ENCODE measurements around the gene TTC38. TPM values are rescaled to one million over a fixed set of nuclear protein-coding genes. Genes with fewer than 3 reads are reported as not detected.
"Not testable (repeated sequence)": the region's sequence is repeated elsewhere in the genome, so short reads cannot be mapped to it uniquely, and the experiment has no call there.

Gene TTC38
- total RNA-seq, 1 donor from 2014 or later = 51.4 TPM

DNA sequence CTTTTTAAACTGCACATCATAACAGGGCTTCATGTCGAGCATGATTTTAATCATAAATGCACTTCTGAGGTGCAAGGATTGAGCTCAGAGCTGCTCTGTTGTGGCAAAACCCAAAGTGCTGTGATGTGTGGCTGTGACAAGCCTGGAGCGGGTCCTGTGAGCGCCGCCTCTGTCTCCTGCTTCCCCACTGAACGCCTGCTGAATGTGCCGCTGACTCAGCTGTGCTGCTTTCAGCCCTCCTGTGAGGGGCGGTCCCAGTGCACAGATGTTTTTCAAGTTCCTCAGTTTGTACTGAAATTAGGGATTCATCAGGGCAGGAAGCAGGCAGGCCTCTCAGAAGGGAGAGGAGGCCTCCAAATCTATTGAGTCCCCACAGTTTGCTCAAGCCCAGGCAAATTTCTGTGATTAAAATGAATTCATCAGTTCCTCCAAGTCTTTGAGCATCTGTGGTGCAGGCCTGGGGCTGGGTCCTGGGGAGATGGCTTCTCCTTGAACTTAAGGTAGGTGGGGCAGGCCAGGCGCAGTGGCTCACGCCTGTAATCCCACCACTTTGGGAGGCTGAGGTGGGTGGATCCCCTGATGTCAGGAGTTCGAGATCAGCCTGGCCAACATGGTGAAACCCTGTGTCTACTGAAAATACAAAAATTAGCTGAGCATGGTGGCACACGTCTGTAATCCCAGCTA, 25.9 kb downstream of the TTC38 start:
- no peak for DNase-seq (ENCODE audit: extremely low read depth, low read depth, low spot score)

DNA sequence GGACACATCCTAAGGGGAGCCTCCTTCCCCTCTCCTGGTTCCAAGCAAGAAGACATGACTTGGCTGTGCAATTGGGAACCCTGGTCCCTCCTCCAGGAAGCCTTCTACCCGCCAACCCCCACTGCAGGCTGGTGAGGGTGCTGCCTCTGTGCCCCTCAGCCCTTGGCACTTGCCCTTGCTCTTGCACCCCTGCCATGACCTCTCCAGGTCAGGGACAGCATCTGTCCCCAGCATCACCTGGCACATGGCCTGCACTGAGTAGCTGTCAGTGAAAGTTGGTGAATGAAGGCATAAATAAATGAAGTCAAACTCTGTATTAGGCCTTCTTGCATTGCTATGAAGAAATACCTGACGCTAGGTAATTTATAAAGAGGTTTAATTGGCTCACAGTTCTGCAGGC, 27.0 kb downstream of the TTC38 start:
- no peak for DNase-seq (ENCODE audit: extremely low read depth, low read depth, low spot score)

DNA sequence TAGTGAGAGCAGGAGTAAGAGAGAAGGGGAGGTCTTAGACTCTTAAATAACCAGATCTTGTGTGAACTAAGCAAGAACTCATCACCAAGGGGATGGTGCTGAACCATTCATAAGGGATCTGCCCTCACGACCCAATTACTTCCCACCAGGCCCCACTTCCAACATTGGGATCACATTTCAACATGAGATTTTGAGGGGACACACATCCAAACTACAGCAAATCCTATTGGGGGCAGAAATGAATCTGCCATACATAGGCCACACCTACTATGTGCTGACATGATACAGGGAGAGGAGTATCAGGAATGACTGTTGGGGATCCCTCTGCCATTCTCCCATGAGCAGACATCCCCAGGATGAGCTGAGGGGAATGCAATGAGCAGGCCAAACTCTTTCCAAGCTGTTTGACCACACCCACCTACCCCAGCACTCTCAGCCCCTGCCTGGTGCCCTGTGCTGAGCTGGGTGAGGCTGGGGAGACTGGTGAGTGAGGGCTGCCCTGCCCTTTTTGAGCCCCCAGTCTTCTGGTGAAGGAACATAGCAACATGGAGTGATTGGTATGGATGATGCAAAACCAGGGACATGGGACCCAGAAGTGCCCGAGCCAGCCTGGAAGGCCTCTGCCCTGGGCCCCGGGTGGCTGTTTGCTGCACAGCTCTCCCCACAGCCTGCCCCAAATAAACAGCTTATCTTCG, 27.6 kb downstream of the TTC38 start:
- DNase-seq (ENCODE audit: extremely low read depth, low read depth, low spot score) = no peak

DNA sequence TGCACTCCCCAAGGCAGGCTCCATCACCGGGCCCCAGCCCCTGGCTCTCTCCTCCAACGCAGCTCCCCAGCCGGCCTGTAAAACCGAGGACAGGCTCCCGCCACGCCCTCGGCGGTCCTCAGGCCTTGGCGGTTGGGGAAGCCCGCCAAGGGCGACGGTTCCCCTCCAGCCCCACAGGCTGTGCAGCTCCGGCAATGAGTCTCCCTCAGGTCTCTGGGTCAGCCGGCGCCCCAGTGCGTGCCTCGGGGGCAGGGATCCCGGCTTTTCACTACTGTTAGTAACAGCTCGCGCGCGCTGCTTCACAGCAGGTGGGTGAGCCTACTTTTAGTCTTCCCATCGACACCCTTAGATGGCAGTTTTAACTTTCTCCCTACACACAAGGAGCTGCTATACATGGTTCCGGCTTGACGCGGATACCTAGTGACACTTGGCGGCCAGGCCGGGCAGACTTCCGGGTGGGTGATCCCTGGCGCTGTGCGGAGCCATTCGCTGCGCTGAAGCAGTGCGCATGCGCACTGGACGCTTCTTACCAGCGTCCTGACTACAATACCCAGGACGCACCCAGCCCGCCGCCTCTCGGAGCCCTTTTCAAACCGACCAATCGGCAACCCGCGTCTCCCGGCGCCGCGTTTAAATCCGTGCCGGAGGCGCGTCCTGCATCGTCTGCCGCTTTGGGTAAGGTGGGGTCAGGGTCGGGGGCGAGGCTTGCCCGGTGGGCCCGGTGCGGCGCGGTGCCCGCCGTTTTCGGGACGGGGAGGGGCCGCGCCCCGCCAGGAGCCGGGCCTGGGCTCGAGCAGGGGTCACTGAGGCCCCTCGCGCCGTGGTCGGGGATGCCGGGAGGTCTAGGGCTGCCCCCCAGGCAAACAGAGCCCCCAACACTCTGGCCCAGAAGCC, 28.7 kb downstream of the TTC38 start, which contains the start of gene GTSE1:
Gene GTSE1, plus strand, starts transcription at position 614 of the 894 bp plus-strand sequence. CDS start 531 bp downstream, outside the sequence.
- DNase-seq (ENCODE audit: extremely low read depth, low read depth, low spot score) = peak; percentile 82

DNA sequence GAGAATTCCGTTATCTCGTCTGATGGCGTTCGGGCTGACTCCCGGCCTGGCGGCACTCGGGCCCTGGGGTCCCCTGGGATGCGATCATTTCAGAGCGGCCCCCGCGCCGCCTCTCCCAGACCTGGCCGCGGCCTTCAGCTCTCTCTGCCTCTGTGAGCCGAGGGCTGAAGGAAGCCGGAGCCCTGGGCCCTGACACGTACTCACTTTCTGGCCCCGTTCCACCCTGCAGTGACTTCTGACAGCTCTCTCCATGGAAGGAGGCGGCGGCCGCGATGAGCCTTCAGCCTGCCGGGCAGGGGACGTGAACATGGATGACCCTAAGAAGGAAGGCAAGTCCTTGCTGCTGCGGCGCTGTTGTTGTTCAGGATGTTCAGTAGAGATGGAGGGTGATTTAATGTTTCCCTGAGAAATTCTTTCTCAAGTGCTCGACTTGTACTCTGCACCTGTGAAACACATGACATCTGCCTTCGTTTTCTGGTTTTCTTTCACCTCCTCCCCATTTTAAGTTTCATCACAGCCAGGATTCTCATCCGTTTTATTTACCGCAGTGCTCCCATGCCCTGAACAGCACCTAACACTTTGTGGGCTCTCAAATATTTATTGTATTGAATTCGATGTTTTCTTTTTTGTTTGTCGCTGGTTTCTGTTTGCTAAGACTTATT, 29.5 kb downstream of the TTC38 start:
- DNase-seq (ENCODE audit: extremely low read depth, low read depth, low spot score) = no peak

DNA sequence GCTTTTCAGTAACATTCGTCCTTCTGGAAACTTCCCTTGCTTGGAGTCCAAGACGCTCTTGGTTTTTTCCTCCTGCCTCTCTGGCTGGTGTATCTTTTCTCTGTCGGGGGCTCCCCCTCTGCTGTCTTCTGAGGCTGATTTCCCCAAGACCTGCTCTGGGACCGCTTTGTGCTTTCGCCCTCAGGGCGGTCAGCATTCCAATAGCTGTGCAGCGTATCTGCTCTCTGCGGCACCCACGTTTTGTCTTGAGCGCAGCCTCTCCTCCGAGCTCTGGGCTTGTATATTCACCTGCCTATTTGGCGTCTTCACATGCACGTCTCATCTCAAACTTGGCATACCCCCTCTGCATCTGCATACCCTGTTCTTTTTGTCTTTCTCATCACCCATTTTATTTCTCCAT, 31.3 kb downstream of the TTC38 start:
- no peak for DNase-seq (ENCODE audit: extremely low read depth, low read depth, low spot score)

- no peak for DNase-seq (ENCODE audit: extremely low read depth, low read depth, low spot score)
Observed at GRCh38 chr22:46300491-46300890, 32.7 kb downstream of the TTC38 start.

GRCh38 chr22:46303347-46303965, 35.6 kb downstream of the TTC38 start:
- DNase-seq (ENCODE audit: extremely low read depth, low read depth, low spot score) = no peak

- no peak for DNase-seq (ENCODE audit: extremely low read depth, low read depth, low spot score)
Observed at GRCh38 chr22:46308283-46308988, 40.6 kb downstream of the TTC38 start.

GRCh38 chr22:46309526-46310085, 41.8 kb downstream of the TTC38 start:
- DNase-seq (ENCODE audit: extremely low read depth, low read depth, low spot score) = no peak

DNA sequence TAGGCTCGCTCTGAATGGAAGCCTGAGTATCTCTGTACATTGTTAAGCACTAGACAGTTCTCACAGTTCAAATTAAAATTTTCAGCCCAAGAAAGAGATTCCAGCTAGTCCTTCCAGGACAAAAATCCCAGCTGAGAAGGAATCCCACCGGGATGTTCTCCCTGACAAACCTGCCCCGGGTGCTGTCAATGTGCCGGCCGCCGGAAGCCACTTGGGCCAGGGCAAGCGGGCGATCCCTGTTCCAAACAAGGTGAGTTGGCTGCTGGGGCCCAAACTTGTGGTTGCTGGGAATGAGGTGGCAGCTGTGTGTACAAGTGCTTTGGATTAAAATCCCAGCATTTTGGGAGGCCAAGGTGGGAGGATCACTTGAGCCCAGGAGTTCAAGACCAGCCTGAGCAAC, 44.2 kb downstream of the TTC38 start:
- DNase-seq (ENCODE audit: extremely low read depth, low read depth, low spot score) = no peak

DNA sequence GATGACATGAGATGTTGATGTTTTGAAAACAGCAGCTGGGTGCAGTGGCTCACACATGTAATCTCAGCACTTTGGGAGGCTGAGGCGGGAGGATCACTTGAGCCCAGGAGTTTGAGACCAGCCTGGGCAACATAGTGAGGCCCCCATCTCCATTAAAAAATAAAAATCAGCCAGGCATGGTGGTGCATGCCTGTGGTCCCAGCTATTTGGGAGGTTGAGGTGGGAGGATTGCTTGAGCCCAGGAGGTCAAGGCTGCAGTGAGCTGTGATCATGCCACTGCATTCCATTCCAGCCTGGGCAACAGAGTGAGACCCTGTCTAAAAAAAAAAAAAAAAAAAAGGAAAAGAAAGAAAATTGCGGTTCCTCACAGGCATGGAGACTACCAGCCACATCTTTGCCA, 45.0 kb downstream of the TTC38 start:
- not testable (repeated sequence) for DNase-seq (ENCODE audit: extremely low read depth, low read depth, low spot score)

GRCh38 chr22:46315976-46316375, 48.2 kb downstream of the TTC38 start:
- DNase-seq (ENCODE audit: extremely low read depth, low read depth, low spot score) = no peak

DNA sequence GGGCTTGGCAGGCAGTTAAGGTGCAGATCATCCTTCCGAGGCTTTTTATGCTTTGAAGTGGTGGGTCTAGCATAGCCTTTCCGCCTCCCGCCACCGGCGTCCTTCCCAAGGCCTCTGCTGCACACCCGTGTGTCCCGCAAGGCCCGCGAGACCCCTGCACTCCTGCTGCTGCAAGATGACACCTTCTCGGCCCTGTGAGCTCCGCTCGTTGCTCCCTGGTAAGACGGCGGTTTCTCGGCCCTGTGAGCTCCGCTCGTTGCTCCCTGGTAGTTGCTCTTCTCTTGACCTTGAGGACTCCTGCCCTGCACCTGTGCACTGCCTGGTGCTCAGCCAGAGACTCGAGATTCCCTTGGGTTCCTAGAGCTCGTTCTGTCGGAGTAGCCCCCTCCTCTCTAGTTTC, 49.8 kb downstream of the TTC38 start:
- no peak for DNase-seq (ENCODE audit: extremely low read depth, low read depth, low spot score)

DNA sequence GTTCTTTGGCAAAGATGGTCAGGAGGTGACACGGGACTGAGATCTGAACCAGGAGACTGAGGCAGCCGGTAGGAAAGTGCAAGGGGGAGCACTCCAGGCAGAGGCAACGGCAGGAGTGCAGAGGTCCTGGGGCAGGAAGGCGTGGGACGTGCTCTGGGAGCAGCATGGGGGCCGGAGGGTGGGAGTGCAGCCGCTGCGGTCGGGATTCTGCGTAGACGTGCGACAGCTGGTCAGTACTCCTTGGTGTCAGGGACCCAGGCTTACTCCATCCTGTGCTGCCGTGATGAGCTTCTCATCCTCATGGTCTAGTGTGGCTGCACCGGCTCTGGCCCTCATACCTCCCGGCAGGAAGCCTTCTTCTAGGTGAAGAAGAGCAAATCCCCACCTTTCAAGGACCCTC, 50.8 kb downstream of the TTC38 start:
- DNase-seq (ENCODE audit: extremely low read depth, low read depth, low spot score) = no peak

- no peak for DNase-seq (ENCODE audit: extremely low read depth, low read depth, low spot score)
Observed at GRCh38 chr22:46319319-46319718, 51.5 kb downstream of the TTC38 start.

DNA sequence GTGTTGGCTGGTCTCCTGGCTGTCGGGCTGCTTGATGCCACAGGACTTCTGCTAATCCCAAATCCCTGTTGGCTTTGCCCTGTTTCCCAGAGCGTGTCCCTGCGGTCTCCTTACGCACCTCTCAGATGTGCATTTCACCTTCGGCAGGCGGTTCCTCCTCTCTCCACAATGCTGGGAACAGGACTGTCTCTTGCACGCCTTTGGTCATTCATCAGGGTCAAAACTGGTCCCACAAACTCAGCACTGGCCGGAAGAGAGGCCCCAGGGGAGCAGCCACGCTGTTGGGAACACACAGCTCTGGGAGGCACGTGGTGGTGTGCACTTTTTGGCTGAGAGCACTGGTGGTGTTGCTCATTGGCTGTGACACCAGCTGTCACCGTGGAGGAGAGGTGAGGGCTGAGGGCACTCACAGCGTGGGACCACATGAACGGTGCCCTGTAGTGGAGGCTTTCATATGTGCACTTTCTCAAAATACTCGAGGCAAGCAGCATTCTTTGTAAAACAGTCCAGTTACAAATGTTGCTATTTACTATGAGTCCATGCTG, 52.4 kb downstream of the TTC38 start:
- no peak for DNase-seq (ENCODE audit: extremely low read depth, low read depth, low spot score)

- DNase-seq (ENCODE audit: extremely low read depth, low read depth, low spot score) = no peak
Observed at GRCh38 chr22:46320716-46321386, 53.0 kb downstream of the TTC38 start.

GRCh38 chr22:46322711-46323110, 54.9 kb downstream of the TTC38 start:
- no peak for DNase-seq (ENCODE audit: extremely low read depth, low read depth, low spot score)
